22Rv1 (cell line): Measurements from ENCODE around the gene DYRK1A.

Experiments
- CTCF ChIP-seq: fragments of 450-650 bp; IDR thresholded peaks from 2 replicates; pipeline ENCODE4 v1.5.1; 2017; ENCODE audit warnings: mild to moderate bottlenecking
- ZFX ChIP-seq: fragments of 450-650 bp; IDR thresholded peaks from 2 replicates; pipeline ENCODE4 v1.6.1; 2017; ENCODE audit warnings: antibody characterized with exemption, borderline replicate concordance

DNA sequence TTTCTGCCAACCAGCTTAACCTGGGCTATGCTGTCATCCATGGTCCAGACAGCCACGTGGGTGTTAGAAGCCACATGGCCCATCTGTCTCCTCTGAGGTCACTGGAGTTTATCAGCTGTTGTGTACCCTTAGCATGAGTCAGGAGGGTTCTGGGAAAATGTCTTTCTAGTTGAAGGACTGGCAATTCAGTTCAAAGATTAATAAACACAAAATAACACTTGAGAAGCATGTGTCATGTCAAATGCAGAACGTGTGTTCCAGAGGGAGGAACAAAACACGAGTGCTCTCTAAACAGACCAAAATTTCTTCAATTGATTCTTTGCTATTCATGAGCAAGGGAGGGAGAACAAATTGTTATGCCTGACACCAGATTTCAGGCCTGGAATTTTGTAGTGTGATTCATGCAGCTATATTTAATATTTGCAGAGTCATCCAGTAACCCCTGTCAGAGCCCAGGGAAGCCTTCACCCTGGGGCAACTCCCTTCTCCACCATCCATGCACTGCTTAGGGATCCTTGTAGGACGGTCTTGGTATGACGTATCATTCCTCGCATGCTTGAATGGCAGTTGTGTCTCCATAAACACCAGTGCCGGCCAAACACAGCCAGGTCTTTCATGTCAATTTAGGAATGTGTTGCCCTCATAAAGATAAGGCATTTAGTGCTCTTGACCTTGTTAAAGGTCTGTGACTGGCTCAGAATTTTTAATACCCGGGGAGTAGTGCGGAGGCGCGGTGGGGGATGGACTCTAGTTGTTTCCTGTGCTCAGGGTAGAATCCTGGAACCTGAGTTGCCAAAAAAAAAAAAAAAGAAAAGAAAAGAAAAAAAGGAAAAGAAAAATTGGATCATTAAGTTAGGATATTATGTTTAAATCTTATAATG, 27.7 kb upstream of the DYRK1A start:
- TF ChIP-seq CTCF (no peak), ZFX (no peak)
